ENCODE measurements around the gene ADAP1.

DNA sequence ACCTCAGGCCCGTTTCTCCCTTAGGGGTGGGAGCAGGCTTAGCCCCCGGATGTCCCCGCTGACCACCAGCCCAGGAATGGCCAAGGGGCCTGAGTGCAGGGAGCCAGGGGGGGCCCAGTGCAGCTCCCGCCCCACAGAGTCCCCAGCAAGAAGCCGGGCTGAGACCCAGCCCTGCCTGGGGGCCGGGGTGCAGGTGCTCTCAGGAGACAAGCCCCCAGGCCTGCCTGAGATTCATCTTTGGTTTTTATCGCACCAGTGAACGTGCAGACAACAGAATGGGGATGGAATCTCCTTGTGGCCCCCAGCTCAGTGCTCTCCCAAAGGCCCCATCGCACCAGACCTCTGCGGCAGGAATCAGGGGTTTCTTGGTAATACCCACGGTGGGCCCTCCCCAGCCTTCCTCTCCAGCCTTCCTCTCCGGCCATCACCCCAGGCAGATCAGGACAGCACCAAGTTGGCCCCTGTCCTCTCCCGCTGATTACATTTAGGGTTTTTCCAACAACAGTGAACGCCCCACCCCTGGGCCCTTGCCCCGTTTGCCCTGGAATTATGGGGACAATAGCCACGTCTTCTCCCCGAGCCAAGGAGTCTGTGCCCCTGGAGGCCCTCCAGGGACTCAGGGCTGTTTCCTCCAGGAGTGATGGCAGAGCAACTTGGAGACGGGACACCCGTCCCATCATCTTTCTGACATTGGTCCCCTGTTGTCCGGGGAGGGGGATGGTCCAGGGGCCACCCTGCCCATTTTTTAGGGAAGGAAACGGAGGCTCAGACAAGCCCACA is 22.4 kb downstream of the ADAP1 start:
- TF ChIP-seq, protein P1, sequence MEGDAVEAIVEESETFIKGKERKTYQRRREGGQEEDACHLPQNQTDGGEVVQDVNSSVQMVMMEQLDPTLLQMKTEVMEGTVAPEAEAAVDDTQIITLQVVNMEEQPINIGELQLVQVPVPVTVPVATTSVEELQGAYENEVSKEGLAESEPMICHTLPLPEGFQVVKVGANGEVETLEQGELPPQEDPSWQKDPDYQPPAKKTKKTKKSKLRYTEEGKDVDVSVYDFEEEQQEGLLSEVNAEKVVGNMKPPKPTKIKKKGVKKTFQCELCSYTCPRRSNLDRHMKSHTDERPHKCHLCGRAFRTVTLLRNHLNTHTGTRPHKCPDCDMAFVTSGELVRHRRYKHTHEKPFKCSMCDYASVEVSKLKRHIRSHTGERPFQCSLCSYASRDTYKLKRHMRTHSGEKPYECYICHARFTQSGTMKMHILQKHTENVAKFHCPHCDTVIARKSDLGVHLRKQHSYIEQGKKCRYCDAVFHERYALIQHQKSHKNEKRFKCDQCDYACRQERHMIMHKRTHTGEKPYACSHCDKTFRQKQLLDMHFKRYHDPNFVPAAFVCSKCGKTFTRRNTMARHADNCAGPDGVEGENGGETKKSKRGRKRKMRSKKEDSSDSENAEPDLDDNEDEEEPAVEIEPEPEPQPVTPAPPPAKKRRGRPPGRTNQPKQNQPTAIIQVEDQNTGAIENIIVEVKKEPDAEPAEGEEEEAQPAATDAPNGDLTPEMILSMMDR (IDR thresholded peaks at IDR 0.05), result no peak
- TF ChIP-seq POLR2A (IDR thresholded peaks at IDR 0.05), result no peak

Measured in lower leg skin (tissue), 3 donors.